HG03095 (cell line): ENCODE data around the gene CHAF1A.

Source experiments
- ATAC-seq: cut with Tn5 transposase; IDR thresholded peaks from one replicate; pipeline ENCODE4 v1.9.1; 2021; ENCODE audit warnings: moderate library complexity; ENCODE audit not compliant: unreplicated experiment

Gene CHAF1A

DNA sequence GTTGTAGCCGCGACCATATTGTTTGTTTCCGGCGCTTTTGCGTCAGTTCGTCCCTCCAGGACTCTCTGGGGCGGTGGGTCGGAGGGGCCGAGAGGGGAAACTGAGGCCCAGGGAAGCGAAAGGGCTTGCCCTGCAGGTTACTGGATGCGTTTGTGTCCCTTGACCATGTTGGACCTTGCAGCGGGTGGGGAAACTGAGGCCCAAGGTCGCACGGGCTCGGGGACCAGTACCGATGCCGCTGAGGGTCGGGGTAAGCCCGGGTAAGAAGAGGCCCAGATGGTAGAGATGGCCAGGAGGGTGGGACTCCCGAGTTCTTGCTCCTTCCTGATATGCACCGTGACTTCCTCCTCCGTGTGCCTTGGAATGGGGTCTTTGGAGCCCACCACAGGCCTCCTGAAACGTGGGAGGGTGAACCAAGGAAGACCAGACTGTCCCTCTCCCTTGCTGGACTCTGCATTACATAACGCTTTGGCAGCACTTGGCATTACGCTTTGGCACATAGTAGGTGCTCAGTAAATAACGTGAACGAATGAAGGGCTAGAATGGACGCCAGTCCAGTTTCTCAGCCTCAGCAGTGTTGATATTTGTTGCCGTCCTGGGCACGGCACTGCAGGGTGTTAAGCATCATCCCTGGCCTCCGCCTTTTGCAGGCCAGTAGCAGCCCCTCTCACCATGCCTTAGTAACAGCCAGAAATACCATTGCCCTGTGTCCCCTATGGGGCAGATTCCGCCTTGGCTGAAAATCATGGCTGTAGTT, 743 bp downstream of the CHAF1A start:
- no peak for ATAC-seq

DNA sequence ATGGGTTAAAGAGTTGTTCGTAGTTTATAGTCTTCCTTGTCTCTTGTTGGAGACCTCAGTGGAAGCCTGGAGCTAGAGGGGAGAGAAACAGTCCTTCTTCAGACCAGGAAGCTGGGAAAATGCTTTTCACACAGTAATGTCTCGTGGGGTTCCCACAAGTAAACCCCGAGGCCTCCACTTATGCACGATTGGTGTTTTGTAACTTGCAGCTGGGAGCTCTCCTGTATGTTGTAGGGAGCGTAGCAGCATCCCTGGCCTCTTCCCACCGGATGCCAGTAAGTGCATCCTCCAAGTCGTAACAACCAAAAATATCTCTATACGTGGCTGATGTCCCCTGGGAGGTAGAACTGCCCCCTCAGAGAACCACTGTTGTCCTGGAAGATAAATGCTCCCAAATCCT, 3.5 kb downstream of the CHAF1A start:
- ATAC-seq: no peak

DNA sequence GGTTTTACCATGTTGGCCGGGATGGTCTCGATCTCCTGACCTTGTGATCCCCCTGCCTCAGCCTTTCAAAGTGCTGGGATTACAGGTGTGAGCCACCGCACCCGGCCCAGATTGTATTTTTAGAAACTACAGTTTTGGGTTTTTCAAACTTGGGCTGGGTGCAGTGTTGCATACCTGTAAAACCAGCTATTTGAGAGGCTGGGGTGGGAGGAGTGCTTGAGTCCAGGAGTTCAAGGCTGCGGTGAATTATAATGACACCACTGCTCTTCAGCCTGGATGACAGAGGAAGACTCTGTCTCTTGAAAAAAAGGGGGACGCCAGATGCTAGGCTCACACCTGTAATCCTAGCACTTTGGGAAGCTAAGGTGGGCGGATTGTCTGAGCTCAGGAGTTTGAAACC, 4.2 kb downstream of the CHAF1A start:
- ATAC-seq: no peak

DNA sequence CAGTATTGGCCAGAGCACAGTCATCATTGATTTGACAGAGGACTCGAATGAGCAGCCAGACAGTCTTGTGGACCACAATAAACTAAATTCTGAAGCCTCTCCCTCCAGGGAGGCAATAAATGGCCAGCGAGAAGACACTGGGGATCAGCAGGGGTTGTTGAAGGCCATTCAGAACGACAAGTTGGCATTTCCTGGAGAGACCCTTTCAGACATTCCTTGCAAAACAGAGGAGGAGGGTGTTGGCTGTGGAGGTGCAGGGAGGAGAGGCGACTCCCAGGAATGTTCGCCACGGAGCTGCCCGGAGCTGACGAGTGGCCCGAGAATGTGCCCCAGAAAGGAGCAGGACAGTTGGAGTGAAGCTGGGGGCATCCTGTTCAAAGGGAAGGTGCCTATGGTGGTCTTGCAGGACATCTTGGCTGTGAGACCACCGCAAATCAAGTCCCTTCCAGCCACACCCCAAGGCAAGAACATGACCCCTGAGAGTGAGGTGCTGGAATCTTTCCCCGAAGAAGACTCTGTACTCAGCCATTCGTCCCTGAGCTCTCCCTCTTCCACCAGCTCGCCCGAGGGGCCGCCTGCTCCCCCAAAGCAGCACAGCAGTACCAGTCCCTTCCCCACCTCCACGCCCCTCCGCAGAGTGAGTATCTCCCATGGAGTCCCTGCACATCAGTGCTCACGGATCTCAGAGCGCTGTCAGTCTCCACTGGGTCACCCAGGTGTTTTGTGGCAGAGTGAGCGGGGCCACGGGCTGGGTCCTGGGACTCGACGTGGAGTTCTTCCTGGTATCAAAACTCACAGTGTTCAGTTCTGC, 6.9 kb downstream of the CHAF1A start:
- ATAC-seq: no peak

DNA sequence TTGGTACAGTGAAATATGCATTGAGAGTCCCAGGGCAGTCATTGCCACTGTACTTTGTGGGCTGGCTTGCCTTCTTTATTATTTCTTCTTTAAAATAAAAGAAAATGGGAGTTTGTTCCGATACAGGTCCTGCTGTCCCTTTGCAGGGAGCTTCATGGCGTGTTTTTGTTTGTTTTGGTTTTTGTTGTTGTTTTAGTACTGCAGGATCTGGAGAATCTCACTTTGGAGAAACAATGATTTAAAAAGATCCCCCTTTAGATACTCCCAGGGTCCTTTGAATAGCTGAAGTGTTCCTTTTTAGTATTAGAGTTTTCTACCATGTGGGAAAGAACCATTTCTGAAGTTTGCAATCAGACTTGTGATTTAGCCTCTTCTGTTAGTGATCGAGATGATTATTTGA, 11.1 kb downstream of the CHAF1A start:
- no peak for ATAC-seq

DNA sequence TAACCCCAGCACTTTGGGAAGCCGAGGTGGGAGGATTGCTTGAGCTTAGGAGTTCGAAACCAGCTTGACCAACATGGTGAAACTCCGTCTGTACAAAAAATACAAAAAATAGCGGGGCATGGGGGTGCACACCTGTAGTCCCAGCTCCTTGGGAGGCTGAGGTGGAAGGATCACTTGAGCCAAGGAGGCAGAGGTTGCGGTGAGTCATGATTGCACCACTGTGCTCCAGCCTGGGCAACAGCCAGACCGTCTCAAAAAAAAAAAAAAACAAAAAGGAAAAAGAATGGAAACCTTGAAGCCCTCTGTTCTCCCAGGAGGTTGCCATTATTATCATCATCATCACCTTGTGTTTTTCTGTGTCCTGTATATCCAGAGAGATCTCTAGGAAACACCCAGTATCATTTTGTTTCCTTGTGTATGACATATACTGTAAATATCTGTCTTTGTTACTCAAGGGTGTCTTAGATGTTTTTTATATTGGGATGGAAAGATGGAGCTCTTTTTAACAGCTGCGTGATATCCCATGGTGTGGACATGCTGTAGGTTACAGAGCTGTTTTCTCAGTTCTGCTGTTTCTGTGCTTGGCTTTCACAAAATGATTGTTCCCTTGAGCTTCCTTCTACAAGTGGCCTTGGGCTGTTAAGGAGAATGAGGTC, 11.8 kb downstream of the CHAF1A start:
- no peak for ATAC-seq

DNA sequence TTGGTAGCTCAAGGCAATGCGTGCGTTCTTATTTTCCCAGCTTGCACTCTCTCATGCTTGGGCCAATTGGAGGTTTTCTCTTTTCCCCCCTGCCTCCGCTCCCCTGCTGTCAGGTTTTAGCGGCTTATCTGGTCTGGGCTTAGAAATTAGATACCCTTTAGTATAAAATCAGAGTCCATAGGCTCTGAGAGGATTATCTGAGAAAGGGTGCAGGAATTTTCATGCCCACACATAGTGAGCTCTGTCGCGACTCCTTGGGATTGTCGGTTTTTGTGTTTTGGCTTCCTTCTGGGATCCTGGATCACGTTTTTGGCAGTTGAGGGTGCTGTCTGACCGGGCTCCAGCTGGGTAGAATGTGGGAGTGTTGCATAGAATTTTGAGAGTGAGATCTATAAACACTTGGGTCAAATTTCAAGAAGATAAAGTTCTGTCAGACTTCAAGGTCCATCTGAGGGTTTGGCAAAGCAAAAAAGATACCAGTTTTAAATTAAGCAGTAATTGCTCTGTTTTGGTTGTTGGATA, 12.4 kb downstream of the CHAF1A start:
- ATAC-seq: no peak

DNA sequence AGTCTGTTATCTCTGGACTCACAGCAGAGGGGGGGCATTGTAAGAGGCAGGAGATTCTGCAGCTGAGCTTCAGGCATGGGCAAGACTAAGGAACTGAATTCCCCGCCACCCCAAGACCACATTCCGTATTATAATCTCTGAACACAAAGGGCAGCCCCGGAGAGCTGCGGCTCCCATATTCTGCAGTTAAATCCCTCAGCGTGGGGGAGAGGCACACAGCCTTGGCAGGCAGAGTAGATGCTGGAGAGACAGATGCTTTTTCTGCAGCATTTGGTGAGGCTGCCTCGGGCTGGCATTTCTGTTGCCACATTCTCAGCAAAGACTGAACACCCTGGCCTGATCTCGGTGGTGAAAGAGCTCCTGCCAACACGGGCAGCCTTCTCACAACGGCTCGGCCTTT, 12.9 kb downstream of the CHAF1A start:
- ATAC-seq: no peak

DNA sequence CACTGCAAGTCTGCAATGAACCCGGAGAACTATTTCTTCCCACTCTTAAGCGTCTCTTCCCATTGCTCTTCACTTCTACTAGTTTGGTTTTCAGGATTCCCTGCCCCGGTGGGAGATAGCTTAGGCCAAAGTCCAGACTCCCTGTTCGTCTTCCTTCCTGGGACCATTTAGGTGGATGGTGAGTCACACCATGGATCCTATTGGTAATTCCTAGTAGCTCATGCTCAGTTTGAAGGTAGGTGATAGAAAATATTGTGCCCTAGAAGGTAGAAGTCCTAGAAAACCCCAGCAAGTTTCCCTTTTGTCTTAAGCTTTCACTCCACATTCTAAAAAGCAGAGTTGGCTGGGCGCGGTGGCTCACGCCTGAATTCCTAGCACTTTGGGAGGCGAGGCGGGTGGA, 13.8 kb downstream of the CHAF1A start:
- ATAC-seq: no peak

DNA sequence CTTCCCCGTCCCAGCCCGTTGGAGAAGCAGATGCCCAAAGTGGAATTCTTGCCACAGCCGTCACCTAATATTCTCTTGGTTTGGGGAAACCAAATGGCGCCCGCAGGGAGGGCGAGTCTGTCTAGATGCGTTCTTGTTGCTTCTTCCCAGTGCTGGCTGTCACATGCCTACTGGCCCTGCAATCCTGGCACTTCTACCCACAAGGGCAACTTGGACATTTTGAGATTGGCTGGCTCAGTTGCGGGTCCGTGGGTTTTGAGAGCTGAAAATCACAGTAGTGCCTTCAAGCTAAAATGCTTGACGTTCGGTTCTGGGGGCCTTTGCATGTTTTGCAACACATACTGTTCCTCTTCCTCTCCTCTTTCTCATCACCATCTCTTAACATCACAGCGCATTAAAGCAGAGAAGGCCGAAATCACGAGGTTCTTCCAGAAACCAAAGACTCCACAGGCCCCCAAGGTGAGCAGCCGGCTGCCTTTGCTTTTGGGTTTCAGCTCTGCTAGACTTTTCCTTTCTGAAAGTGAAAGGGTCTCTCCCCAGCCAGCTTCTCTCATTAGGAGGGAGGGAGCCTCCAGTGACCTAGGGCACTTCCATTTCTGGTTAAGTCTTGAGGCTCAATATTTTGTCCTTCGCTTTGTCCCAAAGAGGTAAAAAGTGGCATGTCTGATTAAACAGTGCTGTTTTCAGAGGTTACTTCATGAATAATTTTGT, 21.1 kb downstream of the CHAF1A start:
- no peak for ATAC-seq

DNA sequence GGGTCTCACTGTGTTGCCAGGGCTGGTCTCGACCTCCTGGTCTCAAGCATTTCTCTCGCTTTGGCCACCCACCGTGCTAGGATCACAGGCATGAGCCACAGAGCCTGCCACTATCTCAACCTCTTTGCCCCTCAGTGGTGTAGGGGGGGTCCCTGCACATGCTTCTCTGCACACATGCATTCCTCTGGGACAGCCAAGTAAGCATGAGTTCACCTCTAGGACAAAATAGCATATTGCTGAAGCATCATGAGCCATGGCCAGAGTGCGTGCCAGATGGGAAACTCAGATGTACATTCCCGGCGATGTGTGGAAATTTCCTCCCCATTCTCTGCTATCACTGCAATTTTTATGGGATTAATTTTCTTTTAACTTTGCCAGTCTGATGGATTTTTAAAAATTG, 23.1 kb downstream of the CHAF1A start:
- ATAC-seq: no peak

DNA sequence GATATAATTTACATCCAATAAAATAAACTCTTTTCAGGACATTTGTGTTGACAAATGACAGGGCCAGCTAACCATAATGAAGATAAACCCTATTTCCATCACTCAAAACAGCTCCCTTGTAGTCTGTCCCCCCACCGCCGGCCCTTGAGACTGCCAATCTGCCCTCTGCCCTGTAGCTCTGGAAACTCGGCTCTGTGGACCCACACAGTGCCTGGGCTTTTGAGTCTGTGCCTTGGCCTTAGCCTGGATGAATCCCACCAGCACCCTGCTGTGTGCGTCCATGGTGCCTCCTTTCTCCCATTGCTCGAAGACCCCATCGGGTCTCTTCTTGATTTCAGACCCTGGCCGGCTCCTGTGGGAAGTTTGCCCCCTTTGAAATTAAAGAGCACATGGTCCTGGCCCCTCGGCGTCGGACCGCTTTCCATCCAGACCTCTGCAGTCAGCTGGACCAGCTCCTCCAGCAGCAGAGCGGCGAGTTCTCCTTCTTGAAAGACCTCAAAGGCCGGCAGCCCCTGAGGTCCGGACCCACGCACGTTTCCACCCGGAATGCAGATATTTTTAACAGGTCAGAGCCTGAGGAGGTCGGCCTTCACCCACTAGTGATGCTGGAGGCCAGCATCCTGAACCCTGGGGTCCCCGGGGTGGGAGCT, 26.0 kb downstream of the CHAF1A start:
- ATAC-seq: no peak

DNA sequence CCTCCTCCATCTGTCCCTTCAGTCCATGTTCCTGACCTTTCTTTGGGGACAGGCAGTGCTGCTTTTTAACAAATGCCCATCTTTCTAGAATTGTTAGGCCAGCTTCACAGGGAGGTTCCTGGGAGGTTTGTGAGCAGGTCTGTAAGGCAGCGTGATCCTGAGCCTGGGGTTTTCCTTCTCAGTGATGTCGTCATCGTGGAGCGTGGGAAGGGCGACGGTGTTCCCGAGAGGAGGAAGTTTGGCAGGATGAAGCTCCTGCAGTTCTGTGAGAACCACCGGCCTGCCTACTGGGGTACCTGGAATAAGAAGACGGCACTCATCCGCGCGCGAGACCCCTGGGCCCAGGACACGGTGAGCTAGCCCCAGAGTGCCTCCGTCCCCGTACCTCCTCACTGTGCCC, 26.8 kb downstream of the CHAF1A start:
- ATAC-seq: no peak

DNA sequence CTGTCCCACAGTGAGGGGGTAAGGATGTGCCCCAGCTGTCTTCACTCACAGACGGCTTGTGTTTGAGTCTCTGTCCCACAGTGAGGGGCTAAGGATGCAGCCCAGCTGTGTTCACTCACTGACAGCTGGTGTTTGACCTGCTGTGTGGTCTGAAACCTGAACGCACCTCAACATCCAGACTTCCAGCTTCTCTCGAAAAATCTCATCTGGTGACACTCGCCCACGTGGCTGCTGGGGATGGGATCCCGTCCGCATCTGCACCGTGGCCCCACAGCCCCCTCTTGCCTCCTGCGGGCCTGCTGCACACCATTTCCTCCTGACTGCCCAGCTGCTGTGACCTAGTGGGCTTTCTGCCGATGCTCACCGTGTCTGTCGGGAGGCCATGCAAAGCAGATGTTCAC, 27.3 kb downstream of the CHAF1A start:
- ATAC-seq: no peak

DNA sequence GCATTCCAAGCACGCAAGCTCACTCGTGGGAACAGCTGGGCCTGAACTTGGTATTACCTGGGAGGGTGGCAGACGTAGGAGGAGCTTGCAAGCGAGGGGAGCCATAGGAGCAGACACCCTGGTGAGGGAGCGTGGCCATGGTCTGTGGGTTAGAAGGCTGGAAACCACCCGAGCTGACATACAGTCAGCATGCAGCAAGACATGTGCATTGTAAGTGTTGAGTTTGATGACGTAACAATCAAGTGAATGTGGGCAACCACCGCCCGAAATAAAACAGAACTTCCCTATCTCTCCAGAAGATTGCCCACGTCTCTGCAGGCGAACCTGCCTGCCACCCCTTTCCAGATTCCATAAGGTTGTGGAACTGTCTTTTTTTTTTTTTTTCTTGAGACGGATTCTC, 28.3 kb downstream of the CHAF1A start:
- ATAC-seq: no peak

DNA sequence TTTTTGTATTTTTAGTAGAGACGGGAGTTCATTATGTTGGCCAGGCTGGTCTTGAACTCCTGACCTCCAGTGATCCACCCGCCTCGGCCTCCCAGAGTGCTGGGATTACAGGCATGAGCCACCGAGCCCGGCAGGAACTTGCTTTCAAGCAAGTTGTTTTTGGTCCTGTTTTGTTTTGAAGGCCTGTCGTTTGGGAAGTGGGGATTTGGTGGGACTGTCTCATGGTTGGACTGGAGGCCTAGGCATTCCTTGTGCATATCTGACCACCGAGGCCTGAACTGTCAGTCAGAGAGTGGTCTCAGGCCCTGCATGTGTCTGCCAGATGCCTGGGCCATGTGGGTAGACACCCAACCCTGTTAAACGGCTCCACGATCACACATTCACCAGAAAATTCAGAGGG, 28.9 kb downstream of the CHAF1A start:
- ATAC-seq: no peak

DNA sequence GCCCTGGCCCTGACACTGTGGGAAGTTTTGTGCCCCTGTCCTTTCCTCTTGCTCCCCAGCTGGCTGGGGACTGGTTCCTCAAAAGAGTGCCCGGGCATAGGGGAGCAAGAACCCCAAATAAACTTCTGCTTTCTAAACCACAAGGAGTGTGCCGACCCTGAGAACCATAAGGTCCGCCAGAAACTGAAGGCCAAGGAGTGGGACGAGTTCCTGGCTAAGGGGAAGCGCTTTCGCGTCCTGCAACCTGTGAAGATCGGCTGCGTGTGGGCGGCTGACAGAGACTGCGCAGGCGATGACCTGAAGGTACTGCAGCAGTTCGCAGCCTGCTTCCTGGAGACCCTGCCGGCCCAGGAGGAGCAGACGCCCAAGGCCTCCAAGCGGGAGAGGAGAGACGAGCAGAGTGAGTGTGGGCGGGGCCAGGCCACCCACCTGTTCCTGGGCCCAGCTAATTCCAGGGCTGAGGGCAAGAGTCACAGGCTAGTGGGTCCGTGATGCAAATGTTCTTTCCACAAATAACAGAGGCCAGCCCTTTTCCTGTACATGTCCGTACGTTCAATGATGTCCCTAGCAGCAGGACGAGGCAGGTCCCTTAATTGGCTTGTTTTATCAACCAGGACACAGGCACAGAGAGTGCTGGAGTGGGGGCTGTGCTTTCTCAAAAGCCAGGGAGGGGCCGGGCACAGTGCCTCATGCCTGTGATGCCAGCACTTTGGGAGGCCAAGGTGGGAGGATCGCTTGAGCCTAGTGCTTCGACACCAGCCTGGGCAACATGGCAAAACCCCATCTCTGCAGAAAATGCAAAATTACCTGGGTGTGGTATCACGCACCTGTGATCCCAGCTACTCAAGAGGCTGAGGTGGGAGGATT, 29.6 kb downstream of the CHAF1A start:
- no peak for ATAC-seq

DNA sequence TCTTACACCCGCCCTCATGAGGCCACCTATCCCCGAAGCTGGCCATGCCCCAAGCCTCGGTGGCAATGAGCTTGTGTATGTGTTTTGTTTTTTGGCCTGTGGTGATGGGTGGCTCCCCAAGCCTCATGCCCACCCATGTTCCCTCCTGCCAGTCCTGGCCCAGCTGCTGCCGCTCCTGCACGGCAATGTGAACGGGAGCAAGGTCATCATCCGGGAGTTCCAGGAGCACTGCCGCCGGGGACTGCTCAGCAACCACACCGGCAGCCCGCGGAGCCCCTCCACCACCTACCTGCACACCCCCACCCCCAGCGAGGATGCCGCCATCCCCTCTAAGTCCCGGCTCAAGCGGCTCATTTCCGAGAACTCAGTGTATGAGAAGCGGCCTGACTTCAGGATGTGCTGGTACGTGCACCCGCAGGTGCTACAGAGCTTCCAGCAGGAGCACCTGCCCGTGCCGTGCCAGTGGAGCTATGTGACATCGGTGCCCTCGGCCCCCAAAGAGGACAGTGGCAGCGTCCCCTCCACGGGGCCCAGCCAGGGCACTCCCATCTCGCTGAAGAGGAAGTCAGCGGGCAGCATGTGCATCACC, 30.6 kb downstream of the CHAF1A start:
- ATAC-seq: no peak

DNA sequence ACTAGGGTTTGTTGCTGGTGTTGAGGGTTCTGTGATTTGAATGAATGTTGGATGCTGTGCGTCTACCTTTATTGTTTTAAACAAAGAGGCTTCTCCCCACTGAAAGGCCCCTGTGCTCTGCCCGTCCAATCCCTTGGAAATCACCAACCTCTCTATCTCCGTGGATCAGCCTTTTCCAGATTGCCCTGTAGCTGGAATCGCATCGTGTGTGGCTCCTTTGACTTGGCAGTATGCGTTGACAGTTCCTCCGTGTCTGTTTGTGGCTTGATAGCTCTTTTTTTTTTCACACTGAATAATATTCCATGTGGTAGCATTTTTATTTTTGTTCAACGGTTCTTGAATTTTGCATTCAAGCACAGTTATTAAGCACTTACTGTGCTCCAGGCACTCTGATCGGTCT, 32.0 kb downstream of the CHAF1A start:
- ATAC-seq: no peak
